SK-N-SH (cell line): ENCODE measurements around the gene HAGH.

Experiments
- CTCF ChIP-seq: fragments of 200-600 bp; sonication (generic); IDR thresholded peaks from 2 replicates; pipeline ENCODE4 v1.6.1; 2017; ENCODE audit warnings: antibody characterized with exemption, mild to moderate bottlenecking, moderate library complexity
- EP300 ChIP-seq, 2 experiments: IDR thresholded peaks; 2 replicates each; pipeline versions ENCODE4 v1.4.0 to v1.6.1; 2012; ENCODE audit warnings: borderline replicate concordance in 1 of 2, low read depth in 1 of 2, low read length in 1 of 2
- PBX3 ChIP-seq: IDR thresholded peaks from 2 replicates; pipeline ENCODE4; 2012
- POLR2AphosphoS5 ChIP-seq: IDR thresholded peaks from 2 replicates; pipeline ENCODE4 v1.6.1; 2012; ENCODE audit warnings: low read depth, low read length
- RAD21 ChIP-seq: IDR thresholded peaks from 2 replicates; pipeline ENCODE4 v1.6.1; 2012; ENCODE audit warnings: mild to moderate bottlenecking, low read length

DNA sequence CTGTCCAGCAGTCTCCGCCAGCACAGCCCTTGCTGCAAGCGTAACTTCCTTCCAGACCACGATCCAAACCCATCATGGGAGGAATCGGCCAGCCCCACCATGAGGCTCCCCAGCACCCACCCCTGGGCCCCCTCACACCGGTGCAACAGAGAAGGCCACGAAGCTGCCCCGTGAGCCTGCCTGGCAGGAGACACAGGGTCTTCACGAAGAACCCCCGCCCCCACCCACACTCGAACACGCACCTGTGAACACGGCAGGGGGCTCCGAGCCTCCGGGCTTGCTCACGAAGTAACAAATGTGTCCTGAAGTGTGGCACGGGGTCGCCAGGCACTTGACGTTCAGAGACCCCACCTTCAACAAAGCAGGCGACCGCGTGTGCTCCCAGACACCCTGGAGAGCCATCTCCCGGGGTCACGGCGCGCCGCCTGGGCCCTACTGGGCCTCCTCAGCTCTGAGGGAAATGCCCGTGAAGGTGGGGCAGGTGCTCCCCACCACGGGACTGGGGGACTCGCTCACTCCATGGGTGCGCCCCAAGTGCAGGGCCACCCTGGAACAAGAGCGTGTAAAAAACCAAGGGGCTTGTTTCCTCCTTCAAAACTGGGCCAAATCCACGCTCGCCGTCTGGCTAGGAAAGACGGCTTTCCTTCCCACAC lies 7.6 kb downstream of the HAGH start:
- TF ChIP-seq CTCF (no peak), EP300 (IDR thresholded peaks at IDR 0.05; ENCODE audit: borderline replicate concordance in 1 of 2, low read depth in 1 of 2, low read length in 1 of 2) (no peak), POLR2AphosphoS5 (no peak), RAD21 (no peak), PBX3 (no peak)
